GM19025 (cell line): ENCODE measurements around the gene TMEM200A.

Source experiments
- ATAC-seq: cut with Tn5 transposase; IDR thresholded peaks from one replicate; pipeline ENCODE4 v1.9.1; 2021; ENCODE audit warnings: mild to moderate bottlenecking, low read depth, moderate library complexity; ENCODE audit not compliant: unreplicated experiment

The TMEM200A gene

GRCh38 chr6:130377371-130377770, 11.6 kb downstream of the TMEM200A start:
- ATAC-seq, result no peak

- ATAC-seq, result no peak
Observed at GRCh38 chr6:130377915-130378314, 12.1 kb downstream of the TMEM200A start.

GRCh38 chr6:130379223-130379622, 13.4 kb downstream of the TMEM200A start:
- ATAC-seq, result no peak

GRCh38 chr6:130381012-130381411, 15.2 kb downstream of the TMEM200A start:
- no peak for ATAC-seq

GRCh38 chr6:130381459-130382380, 15.9 kb downstream of the TMEM200A start:
- peak; percentile 65 for ATAC-seq

- ATAC-seq, result no peak
Observed at GRCh38 chr6:130382872-130383490, 17.2 kb downstream of the TMEM200A start.

- ATAC-seq, result no peak
Observed at GRCh38 chr6:130385064-130385695, 19.4 kb downstream of the TMEM200A start.

GRCh38 chr6:130389142-130389541, 23.3 kb downstream of the TMEM200A start:
- ATAC-seq, result no peak

GRCh38 chr6:130390890-130391289, 25.1 kb downstream of the TMEM200A start:
- no peak for ATAC-seq

GRCh38 chr6:130393306-130393705, 27.5 kb downstream of the TMEM200A start:
- ATAC-seq, result no peak

- ATAC-seq, result no peak
Observed at GRCh38 chr6:130394246-130394645, 28.4 kb downstream of the TMEM200A start.

GRCh38 chr6:130395164-130395563, 29.3 kb downstream of the TMEM200A start:
- no peak for ATAC-seq

GRCh38 chr6:130396722-130397121, 30.9 kb downstream of the TMEM200A start:
- ATAC-seq, result no peak

GRCh38 chr6:130405549-130405948, 39.7 kb downstream of the TMEM200A start:
- no peak for ATAC-seq

GRCh38 chr6:130407032-130407431, 41.2 kb downstream of the TMEM200A start:
- ATAC-seq, result no peak

GRCh38 chr6:130409418-130410100, 43.7 kb downstream of the TMEM200A start:
- no peak for ATAC-seq

GRCh38 chr6:130411481-130411880, 45.7 kb downstream of the TMEM200A start:
- no peak for ATAC-seq

- no peak for ATAC-seq
Observed at GRCh38 chr6:130412556-130413290, 46.9 kb downstream of the TMEM200A start.

GRCh38 chr6:130417951-130418350, 52.1 kb downstream of the TMEM200A start:
- ATAC-seq, result no peak

GRCh38 chr6:130420911-130421310, 55.1 kb downstream of the TMEM200A start:
- ATAC-seq, result no peak
